ENCODE results near the gene LARGE1. TPM values are rescaled to one million over a fixed set of nuclear protein-coding genes. Genes with fewer than 3 reads are reported as not detected.

Gene LARGE1
- total RNA-seq, 1 experiment from 2014 or later, result 1.3 TPM

GRCh38 chr22:33328789-33329296 is 591.4 kb downstream of the LARGE1 start:
- TF ChIP-seq EZH2 (IDR thresholded peaks at IDR 0.05; ENCODE audit: low read length, unreplicated experiment) (no peak), CTCF (conservative IDR thresholded peaks at IDR 0.05; ENCODE audit: low read depth, low read length) (no peak), EZH2phosphoT487 (IDR thresholded peaks at IDR 0.05; ENCODE audit: borderline replicate concordance, low read length) (no peak)
- H3K4me1 ChIP-seq (ENCODE audit: insufficient read depth, low read length), result no peaks in the 10 kb centered on the region
- intact Hi-C loops (cut with micrococcal nuclease), result no loop called here
- ChIA-PET CTCF (no interaction called here), POLR2A (ENCODE audit: unreplicated experiment) (no interaction called here)
- no peak for ATAC-seq
- no TSS peak for BruUV-seq (replicated peaks)
- H2AFZ ChIP-seq (ENCODE audit: low read length), result no peak overlapping the region
- H3K9me3 ChIP-seq (ENCODE audit: low read length), result no peaks in the 10 kb centered on the region
- DNase-seq, result no peak
- H3F3A ChIP-seq (ENCODE audit: low read length, unreplicated experiment), result no peaks in the 10 kb centered on the region
- H3K36me3 ChIP-seq (ENCODE audit: low read depth, low read length), result no peaks in the 10 kb centered on the region
- no peaks in the 10 kb centered on the region for H3K27me3 ChIP-seq (ENCODE audit: low read length)
- H3K9ac ChIP-seq (ENCODE audit: low read length), result no peak overlapping the region
- H4K20me1 ChIP-seq (ENCODE audit: low read length), result no peaks in the 10 kb centered on the region
- no peaks in the 10 kb centered on the region for H3K79me2 ChIP-seq (ENCODE audit: low read length)
- H3K9me2 ChIP-seq (replicated peaks; ENCODE audit: low read length), result no peaks in the 10 kb centered on the region
- H3K4me2 ChIP-seq (ENCODE audit: low read length), result no peak overlapping the region
- no peak overlapping the region for H3K4me3 ChIP-seq (ENCODE audit: low read length)
- no peak overlapping the region for H3K27ac ChIP-seq (ENCODE audit: low read length)

GRCh38 chr22:33327348-33327860 is 592.9 kb downstream of the LARGE1 start:
- ATAC-seq (no peak), DNase-seq (no peak)
- H3K27ac ChIP-seq (ENCODE audit: low read length), result no peak overlapping the region
- H3K4me3 ChIP-seq (ENCODE audit: low read length), result no peak overlapping the region
- H3K9ac ChIP-seq (ENCODE audit: low read length), result no peak overlapping the region
- H3K9me2 ChIP-seq (replicated peaks; ENCODE audit: low read length), result no peaks in the 10 kb centered on the region
- no TSS peak for BruUV-seq (replicated peaks)
- H3K36me3 ChIP-seq (ENCODE audit: low read depth, low read length), result no peaks in the 10 kb centered on the region
- intact Hi-C loops (cut with micrococcal nuclease), result no loop called here
- ChIA-PET CTCF (no interaction called here), POLR2A (ENCODE audit: unreplicated experiment) (no interaction called here)
- no peaks in the 10 kb centered on the region for H3K4me1 ChIP-seq (ENCODE audit: insufficient read depth, low read length)
- no peaks in the 10 kb centered on the region for H3K9me3 ChIP-seq (ENCODE audit: low read length)
- no peaks in the 10 kb centered on the region for H3F3A ChIP-seq (ENCODE audit: low read length, unreplicated experiment)
- no peak for TF ChIP-seq EZH2 (IDR thresholded peaks at IDR 0.05; ENCODE audit: low read length, unreplicated experiment)
- TF ChIP-seq EZH2phosphoT487 (IDR thresholded peaks at IDR 0.05; ENCODE audit: borderline replicate concordance, low read length), result no peak
- TF ChIP-seq CTCF (conservative IDR thresholded peaks at IDR 0.05; ENCODE audit: low read depth, low read length), result no peak
- no peak overlapping the region for H2AFZ ChIP-seq (ENCODE audit: low read length)
- H3K27me3 ChIP-seq (ENCODE audit: low read length), result no peaks in the 10 kb centered on the region
- H4K20me1 ChIP-seq (ENCODE audit: low read length), result no peaks in the 10 kb centered on the region
- no peak overlapping the region for H3K4me2 ChIP-seq (ENCODE audit: low read length)
- no peaks in the 10 kb centered on the region for H3K79me2 ChIP-seq (ENCODE audit: low read length)

GRCh38 chr22:33326540-33327295 is 593.6 kb downstream of the LARGE1 start:
- intact Hi-C loops (cut with micrococcal nuclease), result no loop called here
- Histone ChIP-seq H2AFZ (ENCODE audit: low read length) (no peak overlapping the region), H3K9me2 (replicated peaks; ENCODE audit: low read length) (no peaks in the 10 kb centered on the region), H3K27me3 (ENCODE audit: low read length) (no peaks in the 10 kb centered on the region), H3F3A (ENCODE audit: low read length, unreplicated experiment) (no peaks in the 10 kb centered on the region), H4K20me1 (ENCODE audit: low read length) (no peaks in the 10 kb centered on the region), H3K9me3 (ENCODE audit: low read length) (no peaks in the 10 kb centered on the region), H3K27ac (ENCODE audit: low read length) (no peak overlapping the region), H3K79me2 (ENCODE audit: low read length) (no peaks in the 10 kb centered on the region), H3K4me1 (ENCODE audit: insufficient read depth, low read length) (no peaks in the 10 kb centered on the region), H3K9ac (ENCODE audit: low read length) (no peak overlapping the region), H3K4me3 (ENCODE audit: low read length) (no peak overlapping the region), H3K4me2 (ENCODE audit: low read length) (no peak overlapping the region), H3K36me3 (ENCODE audit: low read depth, low read length) (no peaks in the 10 kb centered on the region)
- ChIA-PET POLR2A (ENCODE audit: unreplicated experiment) (no interaction called here), CTCF (no interaction called here)
- ATAC-seq (no peak), DNase-seq (no peak)
- BruUV-seq (replicated peaks), result no TSS peak
- no peak for TF ChIP-seq EZH2phosphoT487 (IDR thresholded peaks at IDR 0.05; ENCODE audit: borderline replicate concordance, low read length)
- TF ChIP-seq CTCF (conservative IDR thresholded peaks at IDR 0.05; ENCODE audit: low read depth, low read length), result no peak
- no peak for TF ChIP-seq EZH2 (IDR thresholded peaks at IDR 0.05; ENCODE audit: low read length, unreplicated experiment)
